ENCODE results near the gene DOK6.

DOK6 gene

DNA sequence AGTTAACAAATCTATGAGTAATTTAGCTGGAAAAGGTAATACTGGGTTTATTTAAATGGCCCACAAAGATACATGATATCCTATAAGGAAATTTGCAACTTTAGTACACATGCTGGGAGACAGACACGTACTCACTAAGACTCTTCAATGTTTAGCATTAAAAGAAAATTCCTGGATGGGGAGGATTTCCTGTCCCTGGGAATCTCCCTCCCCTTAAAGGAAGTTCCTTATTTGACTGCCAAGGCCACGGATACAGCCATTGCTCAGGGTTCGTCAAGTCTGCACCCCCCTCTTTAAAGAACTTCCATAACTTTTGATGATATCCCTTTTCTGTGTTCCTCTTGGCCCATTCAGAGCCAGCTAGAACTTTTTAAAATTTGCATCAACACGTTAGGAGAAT lies 279.4 kb downstream of the DOK6 start:
- FAIRE-seq, result no peak

DNA sequence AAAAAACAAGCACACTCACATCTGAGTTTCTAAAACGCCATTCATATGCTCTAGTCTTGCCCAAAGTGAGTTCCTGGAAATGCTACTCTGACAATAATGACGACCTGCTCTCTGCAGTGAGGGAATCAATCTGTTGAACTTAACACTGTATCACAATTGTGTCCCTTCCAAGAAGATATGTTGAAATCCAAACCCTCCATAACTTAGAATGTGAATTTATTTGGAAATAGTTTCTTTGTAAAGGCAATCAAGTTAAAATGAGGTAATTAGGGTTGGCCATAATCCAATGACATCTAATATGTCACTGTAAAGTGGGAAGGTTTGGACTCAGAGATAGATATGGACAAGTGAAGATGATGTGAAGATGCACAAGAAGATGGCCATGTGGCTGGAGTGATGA lies 282.5 kb downstream of the DOK6 start:
- FAIRE-seq (no peak), DNase-seq (ENCODE audit: insufficient read length, low spot score) (no peak)
- TF ChIP-seq POLR2A (IDR thresholded peaks at IDR 0.05; ENCODE audit: low read depth, low read length), result no peak

More for the DNA sequence above, 279.4 kb downstream of the DOK6 start:
- TF ChIP-seq POLR2A (IDR thresholded peaks at IDR 0.05; ENCODE audit: low read depth, low read length), result no peak
- no peak for DNase-seq (ENCODE audit: insufficient read length, low spot score)

DNA sequence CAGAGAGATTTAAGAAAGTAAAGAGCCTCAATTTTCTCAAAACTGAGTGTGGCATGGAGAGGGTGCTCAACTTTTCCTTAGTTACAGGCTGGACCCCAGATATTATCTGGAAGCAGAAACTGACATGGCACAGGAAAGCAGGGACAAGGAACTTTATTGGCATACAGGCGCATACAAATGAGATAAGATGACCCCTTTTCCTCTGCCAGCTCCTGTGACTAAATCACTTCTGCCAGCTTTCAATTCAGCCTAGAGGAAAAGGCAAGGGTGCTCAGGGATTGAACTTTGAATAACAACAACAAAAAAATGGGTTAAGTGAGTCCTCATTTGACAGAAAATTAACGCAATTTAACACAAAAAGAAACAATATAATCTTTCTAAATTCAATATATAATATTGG lies 284.1 kb downstream of the DOK6 start:
- TF ChIP-seq POLR2A (IDR thresholded peaks at IDR 0.05; ENCODE audit: low read depth, low read length), result no peak
- DNase-seq (ENCODE audit: insufficient read length, low spot score) (no peak), FAIRE-seq (no peak)

DNA sequence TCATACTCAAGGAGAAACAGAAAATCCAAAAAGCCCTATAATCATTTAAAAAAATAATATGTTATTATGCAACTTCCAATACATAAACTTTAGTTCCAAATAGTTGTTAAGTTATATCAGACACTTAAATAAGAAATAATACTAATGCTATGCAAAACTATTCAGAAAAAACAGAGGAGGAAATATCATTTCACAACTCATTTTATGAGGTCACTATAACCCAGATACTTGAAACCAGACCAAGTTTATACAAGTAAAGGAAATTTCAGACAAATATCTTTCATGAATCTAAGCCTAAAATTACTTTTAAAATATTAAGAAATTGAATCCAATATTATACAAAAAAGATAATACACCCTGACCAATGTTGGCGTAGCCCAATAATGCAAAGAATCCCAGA lies 286.2 kb downstream of the DOK6 start:
- no peak for FAIRE-seq
- no peak for TF ChIP-seq POLR2A (IDR thresholded peaks at IDR 0.05; ENCODE audit: low read depth, low read length)
- no peak for DNase-seq (ENCODE audit: insufficient read length, low spot score)

DNA sequence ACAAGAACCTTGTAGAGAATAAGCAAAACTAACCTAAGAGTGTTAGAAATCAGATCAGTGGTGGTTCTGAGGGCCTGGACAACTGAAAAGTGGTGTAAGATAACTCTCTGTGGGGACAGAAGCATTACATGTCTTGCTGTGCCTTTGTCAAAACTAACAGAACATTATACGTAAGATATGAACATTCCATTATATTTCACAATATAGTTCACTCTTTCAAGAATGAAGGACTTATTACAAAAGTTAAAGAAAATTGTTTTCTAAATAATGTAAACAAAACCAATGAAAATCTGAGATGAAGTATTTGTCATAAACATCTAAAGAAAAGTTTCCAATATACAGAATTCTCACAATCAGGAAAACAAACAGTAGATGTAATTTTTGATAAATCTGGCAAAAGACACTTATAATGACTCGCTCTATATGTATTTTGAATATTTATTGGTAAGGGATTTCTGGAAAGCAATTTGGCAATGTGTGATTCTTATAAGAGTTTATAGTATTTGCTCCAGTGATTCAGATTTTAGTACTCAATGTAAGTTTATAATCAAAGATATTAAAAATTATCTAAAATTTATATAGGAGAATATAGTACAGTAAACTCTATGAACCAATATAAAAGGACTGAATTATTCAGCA lies 288.6 kb downstream of the DOK6 start:
- DNase-seq (ENCODE audit: insufficient read length, low spot score) (no peak), FAIRE-seq (no peak)
- no peak for TF ChIP-seq POLR2A (IDR thresholded peaks at IDR 0.05; ENCODE audit: low read depth, low read length)

- FAIRE-seq (no peak), DNase-seq (ENCODE audit: insufficient read length, low spot score) (no peak)
- no peak for TF ChIP-seq POLR2A (IDR thresholded peaks at IDR 0.05; ENCODE audit: low read depth, low read length)
Observed at GRCh38 chr18:69691008-69691760, 290.5 kb downstream of the DOK6 start.

GRCh38 chr18:69697069-69697468 lies 296.4 kb downstream of the DOK6 start:
- no peak for DNase-seq (ENCODE audit: insufficient read length, low spot score)
- no peak for FAIRE-seq
- no peak for TF ChIP-seq POLR2A (IDR thresholded peaks at IDR 0.05; ENCODE audit: low read depth, low read length)

DNA sequence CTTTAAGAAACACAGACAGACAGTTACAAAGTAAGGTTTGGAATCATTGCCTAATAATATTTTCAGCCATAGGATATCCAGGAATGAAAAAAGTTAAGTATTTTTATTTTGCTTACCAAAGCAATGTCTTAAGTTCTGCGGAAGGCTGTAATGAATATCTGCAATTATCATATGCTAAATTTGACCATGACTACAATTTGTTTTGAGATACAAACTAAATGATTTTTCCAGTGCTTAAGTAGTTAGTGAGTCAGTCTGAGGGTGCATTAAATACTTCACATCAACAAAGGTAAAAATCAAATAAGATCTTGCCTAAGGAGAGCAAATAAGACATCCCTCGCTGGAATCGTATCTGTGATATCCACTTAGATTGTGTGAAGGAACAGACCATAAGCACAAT lies 297.0 kb downstream of the DOK6 start:
- FAIRE-seq, result no peak
- TF ChIP-seq POLR2A (IDR thresholded peaks at IDR 0.05; ENCODE audit: low read depth, low read length), result no peak
- no peak for DNase-seq (ENCODE audit: insufficient read length, low spot score)

DNA sequence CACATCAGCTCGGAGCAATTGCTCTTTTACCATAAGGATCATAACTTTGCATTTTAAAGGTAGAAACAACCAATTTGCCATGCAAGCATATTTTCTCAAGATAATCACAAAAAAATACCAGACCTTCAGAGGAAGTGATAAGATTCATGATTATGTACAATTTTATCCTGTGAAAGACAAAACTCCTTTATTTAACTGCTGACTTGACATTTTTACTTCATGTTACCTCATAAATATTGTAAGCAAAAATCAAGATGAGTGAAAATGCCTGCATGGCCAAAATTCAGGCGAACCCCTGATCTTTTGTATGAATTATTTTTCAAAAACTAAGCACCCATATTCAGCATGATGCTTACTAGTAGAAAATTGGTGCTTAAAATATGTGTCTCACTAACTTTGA lies 300.6 kb downstream of the DOK6 start:
- FAIRE-seq (no peak), DNase-seq (ENCODE audit: insufficient read length, low spot score) (no peak)
- no peak for TF ChIP-seq POLR2A (IDR thresholded peaks at IDR 0.05; ENCODE audit: low read depth, low read length)

GRCh38 chr18:69703461-69703860 lies 302.8 kb downstream of the DOK6 start:
- DNase-seq (ENCODE audit: insufficient read length, low spot score), result no peak
- TF ChIP-seq POLR2A (IDR thresholded peaks at IDR 0.05; ENCODE audit: low read depth, low read length), result no peak
- FAIRE-seq, result no peak

- TF ChIP-seq POLR2A (IDR thresholded peaks at IDR 0.05; ENCODE audit: low read depth, low read length), result no peak
- FAIRE-seq (no peak), DNase-seq (ENCODE audit: insufficient read length, low spot score) (no peak)
Observed at GRCh38 chr18:69705987-69706386, 305.3 kb downstream of the DOK6 start.

- FAIRE-seq (no peak), DNase-seq (ENCODE audit: insufficient read length, low spot score) (no peak)
- no peak for TF ChIP-seq POLR2A (IDR thresholded peaks at IDR 0.05; ENCODE audit: low read depth, low read length)
Observed at GRCh38 chr18:69708844-69709243, 308.2 kb downstream of the DOK6 start.

DNA sequence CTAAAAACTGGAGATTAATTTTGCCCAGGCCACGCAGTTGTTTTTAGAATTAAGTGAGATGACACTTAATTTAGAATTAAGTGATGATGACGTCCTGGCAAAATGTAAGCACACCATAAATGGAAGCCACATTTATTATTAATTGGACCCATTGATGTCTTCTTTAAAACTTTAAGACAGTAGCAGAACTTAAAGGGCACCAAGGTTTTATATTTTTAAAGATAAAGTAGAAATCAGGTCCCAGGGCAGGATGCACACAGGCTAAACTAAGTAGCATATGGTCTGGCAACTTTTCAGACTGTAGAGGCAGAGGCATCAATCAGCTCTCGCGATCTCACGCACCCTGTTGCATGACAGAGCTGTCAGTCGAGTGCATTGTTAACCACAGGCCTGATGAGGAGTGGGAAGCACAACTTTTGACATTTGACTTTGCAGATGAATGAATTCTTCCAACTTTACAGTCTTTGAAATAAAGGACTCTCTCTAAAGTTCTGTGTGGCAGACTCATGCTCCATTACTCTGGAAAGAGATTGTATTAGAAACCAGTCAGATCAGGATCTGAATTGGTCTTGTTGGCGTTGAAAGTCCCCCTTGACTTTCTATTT lies 314.6 kb downstream of the DOK6 start:
- no peak for TF ChIP-seq POLR2A (IDR thresholded peaks at IDR 0.05; ENCODE audit: low read depth, low read length)
- DNase-seq (ENCODE audit: insufficient read length, low spot score) (no peak), FAIRE-seq (no peak)

- DNase-seq (ENCODE audit: insufficient read length, low spot score), result no peak
- no peak for FAIRE-seq
- no peak for TF ChIP-seq POLR2A (IDR thresholded peaks at IDR 0.05; ENCODE audit: low read depth, low read length)
Observed at GRCh38 chr18:69717586-69717985, 316.9 kb downstream of the DOK6 start.
